Renal cortex interstitium (tissue), 15 donors: ENCODE measurements around the gene TTC6. TPM values are rescaled to one million over a fixed set of nuclear protein-coding genes. Genes with fewer than 3 reads are reported as not detected.
"Not testable (repeated sequence)": the region's sequence is repeated elsewhere in the genome, so short reads cannot be mapped to it uniquely, and the experiment has no call there.

Experiments
- DNase-seq, 11 donors: peaks; one replicate each; pipeline ENCODE4 v3.0.0-alpha.2; 2013; ENCODE audit warnings: low read depth in 9 of 11, low spot score in 4 of 11; ENCODE audit errors: extremely low read depth in 1 of 11
- long read RNA-seq, 16 experiments: transcript quantifications; one replicate each; lab custom pipeline, GENCODE V29; 2026
- polyA plus RNA-seq, 3 donors: library from polyadenylated mRNA; unstranded; fragments of 120-200 nt; gene quantifications; one replicate each; pipeline ENCODE4 v1.2.1, GENCODE V29; 2013; ENCODE audit not compliant: insufficient read length in 3 of 3

TTC6 gene, protein sequence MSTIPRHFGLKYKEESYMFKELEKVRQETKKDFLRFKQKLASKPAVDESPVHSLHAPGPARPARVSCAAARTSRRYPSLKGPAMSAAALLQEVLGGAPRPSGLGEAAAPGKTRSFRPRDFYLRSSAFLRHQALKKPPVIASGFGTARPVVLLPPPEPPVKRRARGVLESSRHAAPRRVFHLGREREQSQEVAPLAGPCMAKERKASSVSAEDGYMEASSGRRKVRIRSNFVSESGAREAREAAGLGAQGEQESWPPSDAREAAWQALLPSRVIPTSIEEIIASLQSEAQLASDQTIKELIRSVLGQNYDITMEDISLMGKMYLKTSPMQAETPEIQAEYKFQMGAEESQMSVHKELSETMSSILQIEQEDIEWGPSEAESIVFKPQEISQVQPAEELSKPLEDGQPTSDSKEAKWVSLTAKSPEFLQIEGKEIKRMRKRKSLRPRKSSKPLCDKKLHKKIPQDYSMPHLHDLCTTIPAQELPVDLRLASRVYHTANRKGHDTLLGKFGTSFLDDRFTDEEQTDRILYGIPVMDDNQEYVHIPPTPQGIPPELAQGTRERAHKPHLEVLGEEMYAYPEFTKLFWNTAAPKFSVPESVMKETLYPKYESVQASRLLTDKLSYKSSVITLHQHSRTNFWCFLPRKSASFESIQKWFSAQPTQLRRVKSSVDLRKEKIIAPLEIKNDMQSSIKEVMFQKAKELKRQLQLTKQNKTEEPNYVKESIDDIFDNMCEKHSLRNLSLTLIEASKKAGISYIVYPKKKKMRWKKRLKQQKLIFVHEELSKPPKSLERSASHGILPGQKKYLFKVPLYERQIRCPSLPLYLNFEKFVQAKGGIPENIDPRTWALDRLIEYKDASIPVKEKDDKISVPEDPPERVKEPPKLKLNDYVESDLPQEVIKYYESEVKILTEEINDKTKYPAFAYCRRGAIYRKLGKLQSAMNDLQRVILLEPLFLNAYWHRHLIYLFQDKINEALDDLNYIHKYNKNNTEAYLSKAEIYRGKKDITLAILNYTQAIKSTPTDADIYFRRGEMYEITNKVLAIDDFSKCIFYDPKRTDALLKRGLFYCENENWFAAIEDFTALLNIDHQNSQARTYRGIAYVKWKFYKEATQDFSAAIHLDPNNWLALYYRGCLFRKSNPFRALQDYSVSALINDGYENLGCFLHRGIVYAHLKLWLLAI (N-terminal part only)
- polyA plus RNA-seq = under 1 TPM; 0.19 to 0.37 (median 0.24) TPM
- long read RNA-seq, donor 1 = 0 reads
- long read RNA-seq, donor 2 = 0 reads
- long read RNA-seq, donor 3 = 0 reads
- long read RNA-seq, donor 4 = 0 reads
- long read RNA-seq, donor 5 = 0 reads
- long read RNA-seq, donor 6 = 0 reads
- long read RNA-seq, donor 7 = 0 reads
- long read RNA-seq, donor 8 = 0 reads
- long read RNA-seq, donor 9 = 0 reads
- long read RNA-seq, donor 10 = 0 reads
- long read RNA-seq, donor 11 = 0 reads
- long read RNA-seq, donor 12 = 0 reads
- long read RNA-seq, donor 13 = 0 reads
- long read RNA-seq, donor 14 = 0 reads
- long read RNA-seq, donor 15 = 0 reads
- long read RNA-seq, donor 16 = 0 reads

DNA sequence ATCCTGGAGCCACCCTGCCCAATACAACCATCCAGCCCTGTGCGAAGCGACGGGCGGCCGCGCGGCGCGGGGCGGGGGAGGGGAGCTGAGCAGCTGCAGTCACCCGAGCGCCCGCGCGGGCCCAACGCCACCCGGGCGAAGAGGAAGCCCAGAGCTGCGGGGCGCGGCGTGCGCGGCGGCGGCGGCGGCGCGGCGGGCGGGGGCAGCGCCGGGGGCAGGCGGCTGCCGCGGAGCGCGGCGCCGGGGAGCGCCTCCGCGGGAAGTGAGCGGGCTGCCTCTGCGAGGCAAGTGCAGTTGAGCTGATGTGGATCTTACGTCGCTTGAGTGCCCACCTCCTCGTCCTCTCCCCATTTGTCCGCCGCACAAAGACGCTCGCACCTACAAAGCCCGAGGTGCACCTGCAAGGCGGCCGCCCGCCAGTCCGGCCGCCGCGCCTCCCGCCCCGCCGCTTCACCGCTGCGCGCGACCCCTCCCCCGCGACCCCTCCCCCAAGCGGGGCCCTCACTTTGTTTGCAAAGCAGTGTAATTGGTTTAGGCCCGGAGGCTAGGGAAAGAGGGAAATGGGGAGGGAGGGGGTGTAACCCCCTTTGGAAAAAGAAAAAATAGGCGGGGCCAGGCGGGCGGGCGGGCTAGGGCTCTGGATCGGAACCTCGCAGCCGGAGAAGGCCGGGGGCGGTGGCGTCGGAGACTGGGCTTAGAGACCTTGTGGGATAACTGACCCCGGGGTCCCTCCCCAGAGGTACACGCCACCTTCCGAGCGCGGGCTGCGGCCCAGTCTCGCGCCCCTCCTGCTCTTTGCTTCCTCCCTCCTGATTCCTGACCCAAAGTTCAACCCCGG, at the start of gene TTC6, which contains the start of gene FOXA1:
TSS of gene TTC6 (plus strand) at position 659 of the 838 bp plus-strand sequence. CDS start 26,436 bp downstream, outside the sequence.
TSS of gene FOXA1 (minus strand) at position 279 of the 838 bp plus-strand sequence. CDS start at position 2, 277 bp downstream.
- DNase-seq = no peak

DNA sequence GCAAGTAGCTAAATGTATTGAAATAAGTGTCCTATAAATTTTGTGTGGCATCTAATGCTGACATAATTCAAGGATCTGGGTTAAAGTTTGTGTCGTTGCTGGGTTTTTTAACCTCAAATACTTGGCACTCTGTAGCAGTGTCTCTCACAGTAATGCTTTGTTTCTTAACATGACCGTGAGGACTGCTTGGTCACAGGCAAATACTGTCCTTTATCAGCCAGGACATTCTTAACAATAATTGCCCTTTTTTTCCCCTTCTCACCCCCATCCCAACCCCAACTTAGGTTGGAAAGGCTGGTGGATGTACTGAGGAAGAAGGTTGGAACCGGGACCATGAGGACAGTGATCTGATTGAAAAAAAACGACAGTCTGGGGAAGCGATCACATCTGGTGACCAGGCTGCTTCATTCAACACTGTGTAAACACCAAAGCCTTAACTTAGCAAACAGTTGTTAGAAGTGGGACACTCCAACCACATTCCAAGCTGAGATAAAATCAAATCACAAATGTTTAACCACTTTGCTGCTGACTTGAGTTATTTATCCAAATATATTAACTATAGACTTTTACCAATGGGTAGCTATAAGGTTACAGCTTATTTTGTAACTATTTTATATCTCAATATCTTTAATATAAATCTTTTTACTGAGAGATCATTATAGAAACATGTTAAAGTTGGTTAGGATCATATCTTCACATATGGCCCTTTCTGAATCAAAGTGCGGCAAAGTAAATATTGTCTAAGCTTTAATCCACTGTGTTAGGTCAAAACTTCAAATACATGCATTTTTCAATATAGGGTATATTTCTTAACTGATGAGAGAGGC, 48.6 kb upstream of the TTC6 start:
- DNase-seq = peak in 1 of 11 donors; percentile 11

DNA sequence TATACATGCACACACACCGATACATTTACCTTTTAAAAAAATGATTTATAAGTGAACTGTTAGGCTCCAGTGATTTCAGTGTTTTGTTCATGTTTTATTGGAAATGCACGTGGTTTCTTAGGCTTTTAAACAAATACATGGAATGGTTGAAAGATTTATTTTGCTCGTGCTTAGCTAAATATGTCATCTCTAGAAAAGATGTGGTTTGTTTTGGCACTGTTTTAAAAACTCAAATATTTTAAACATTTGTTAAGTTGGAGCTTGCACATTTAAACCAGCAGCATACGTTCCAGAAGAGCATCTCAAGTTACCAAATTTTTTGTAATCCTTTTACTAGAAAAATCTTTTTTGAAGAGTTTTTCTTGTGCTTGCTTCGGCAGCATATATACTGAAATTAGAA, 44.9 kb upstream of the TTC6 start:
- DNase-seq = peak in 1 of 11 donors; percentile 4

DNA sequence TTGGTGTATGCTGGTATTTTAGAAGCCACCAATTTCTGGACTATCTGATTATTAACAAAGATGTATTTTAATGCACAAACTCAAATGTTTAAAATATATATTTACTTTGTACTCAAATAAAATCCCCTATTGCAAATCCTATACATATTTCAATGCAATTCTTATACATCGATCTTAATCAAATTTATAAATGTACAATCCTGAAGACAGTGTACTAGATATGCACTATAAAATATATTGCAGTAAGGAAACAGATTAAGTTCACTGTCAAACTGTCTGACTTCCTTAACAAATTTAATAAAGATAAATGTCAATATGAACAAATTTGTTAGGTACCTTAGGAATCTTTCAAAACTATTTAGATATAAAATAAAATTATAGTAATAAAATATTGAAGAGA, 44.3 kb upstream of the TTC6 start:
- no peak for DNase-seq

DNA sequence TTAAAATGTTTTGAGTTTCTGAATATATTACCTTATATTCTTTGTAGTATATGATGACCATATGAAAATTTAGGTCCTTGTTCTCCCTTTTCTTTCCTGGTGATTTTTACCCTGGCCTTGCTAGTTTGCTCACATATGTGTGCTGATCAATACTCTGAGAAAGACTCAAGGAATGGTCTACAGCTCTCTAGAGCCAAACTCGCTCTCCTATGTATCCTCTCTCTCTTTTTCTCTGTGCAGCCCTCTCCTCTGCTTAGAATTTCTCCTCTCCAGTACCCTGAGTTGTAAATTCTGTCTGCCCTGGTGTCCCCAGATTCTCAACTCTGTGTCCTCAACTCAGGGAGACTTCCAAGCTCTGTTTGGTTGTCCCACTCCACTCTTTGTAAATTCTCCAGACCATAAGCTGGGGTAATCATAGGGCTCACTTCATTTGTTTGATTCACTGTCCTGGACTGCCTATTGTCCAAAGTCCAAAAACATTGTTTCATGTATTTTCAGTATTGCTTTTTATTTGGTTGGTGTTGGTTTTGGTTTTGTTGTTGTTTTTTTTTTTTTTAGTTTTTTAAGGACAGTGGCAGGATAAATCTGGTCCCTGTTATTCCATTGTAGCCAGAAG, 41.4 kb upstream of the TTC6 start:
- no peak for DNase-seq

DNA sequence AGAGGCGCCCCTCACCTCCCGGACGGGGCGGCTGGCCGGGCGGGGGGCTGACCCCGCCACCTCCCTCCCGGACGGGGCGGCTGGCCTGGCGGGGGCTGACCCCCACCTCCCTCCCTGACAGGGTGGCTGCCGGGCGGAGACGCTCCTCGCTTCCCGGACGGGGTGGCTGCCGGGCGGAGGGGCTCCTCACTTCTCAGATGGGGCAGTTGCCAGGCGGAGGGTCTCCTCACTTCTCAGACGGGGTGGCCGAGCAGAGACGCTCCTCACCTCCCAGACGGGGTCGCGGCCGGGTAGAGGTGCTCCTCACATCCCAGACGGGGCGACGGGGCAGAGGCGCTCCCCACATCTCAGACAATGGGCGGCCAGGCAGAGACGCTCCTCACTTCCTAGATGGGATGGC, 39.8 kb upstream of the TTC6 start:
- not testable (repeated sequence) for DNase-seq

DNA sequence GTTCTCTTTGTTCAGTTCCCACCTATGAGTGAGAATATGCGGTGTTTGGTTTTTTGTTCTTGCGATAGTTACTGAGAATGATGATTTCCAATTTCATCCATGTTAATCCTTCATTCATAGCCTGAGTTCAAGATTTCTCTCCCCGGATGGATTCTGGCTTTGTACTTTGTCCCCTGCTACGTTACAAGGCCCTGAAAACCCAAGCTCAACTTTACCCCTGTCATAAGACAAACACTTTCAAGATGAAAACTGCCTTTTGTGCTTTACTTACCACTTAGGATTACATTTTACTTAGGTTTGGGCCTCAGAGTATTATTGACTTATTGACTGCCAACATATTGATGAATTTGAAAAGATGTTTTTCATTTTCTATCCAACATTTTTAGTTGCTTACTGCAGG, 36.7 kb upstream of the TTC6 start:
- DNase-seq = no peak

DNA sequence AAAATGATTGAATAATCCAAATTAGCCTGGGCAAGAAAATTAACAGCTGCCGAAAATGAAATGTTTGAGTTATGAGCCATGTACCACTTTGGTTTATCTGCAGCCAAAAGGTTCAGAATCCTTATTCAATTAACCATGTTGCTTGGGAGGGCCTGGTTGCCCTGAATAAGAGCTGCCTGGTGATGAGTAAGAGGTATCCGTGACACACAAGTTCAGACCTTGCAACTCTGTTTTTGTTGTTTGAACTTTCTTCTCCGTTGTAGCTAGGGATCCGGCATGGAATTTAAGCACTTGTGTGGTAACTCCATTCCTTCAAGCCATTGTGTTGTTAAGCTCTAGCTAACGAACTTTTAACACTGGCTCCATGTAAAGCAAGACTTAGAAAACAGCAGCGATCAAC, 36.0 kb upstream of the TTC6 start:
- DNase-seq = no peak

DNA sequence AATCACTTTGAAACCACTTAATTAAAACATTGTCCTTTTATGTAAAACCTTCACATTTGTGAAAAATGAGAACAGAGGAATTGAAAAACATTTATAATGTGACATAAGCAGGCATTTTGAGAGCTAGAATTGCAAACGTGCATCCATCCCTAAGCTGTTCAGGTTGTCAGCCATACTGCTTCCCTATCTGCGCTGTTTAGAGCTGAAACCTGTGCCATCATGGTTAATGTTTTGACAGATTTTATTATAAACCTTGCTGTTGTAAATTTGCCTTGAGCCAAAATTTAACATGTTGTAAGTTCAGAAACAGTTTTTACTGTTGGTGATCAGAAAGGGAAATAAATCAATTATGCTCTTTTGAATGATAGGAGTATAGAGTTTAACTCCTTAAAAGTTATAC, 32.2 kb upstream of the TTC6 start:
- no peak for DNase-seq

DNA sequence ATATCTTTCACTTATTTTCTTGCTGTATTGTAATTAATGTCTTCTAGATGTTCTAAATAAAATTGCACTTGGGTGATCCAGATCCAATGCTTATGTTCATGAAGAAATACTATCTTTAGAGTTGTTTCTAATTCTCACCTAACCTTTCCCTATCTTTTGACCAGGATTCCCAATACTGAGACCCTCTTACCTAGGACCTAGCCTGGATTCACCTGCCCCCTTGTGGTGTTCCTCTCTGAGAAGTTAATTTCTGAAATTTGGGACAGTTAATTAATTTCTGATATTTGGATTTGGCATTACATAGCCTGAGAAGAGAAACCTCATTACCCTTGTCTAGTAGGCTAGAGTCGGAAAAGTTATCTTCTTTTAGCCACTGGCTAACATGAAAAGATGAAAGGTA, 29.9 kb upstream of the TTC6 start:
- DNase-seq = no peak

DNA sequence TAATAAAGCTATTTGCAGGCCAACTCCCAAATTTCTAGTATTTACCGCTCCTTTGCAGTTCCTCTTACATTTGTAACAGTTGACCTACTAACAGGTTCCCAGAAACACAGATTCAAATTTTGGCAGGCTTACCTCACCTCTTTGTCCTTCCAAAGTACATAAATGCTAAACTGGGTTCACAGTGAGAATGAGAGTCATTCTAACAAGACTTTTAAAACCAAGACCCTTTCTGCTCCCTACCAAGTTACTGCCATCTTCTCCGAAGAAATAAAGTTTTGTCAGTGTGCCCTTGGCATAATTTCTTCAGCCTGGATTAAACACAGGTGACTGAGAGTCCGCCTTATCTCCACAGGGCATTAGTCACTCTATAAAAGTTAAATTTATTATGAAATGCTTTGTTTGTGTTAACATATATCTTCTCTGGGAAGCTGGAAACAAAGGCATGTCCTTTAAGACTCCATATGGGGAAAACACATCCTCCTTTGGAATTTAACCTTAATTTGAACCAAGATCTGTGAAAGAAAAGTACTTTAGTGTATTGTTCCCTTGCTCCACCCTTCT, 28.5 kb upstream of the TTC6 start:
- DNase-seq = no peak

DNA sequence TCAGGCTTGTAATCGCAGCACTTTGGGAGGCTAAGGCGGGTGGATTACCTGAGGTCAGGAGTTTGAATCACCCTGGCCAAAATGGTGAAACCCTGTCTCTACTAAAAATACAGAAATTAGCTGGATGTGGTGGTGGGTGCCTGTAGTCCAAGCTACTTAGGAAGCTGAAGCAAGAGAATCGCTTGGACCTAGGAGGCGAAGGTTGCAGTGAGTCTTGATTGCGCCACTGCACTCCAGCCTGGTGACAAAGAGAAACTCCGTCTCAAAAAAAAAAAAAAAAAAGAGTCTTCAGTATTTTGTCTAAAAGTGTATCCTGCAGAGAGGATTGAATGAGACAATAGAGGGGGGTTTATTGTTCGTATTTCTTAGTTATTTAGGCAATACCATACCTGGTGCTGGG, 25.7 kb upstream of the TTC6 start:
- no peak for DNase-seq

DNA sequence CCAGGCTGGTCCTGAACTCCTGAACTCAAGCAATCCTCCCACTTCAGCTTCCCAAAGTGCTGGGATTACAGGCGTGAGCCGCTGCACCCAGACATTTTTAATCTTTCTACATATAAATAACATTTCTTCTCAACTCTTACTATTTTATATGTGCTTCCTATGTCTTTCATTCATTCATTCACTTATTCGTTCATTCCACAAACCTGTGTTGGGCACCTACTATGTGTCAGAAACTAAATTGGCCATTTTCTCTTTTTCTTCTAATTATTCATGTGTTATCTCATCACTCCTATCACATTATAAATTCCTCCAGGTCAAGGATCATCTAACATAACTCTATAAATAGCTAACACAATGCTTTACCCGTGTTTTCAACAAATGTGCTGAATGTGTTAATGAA, 24.0 kb upstream of the TTC6 start:
- DNase-seq = no peak

DNA sequence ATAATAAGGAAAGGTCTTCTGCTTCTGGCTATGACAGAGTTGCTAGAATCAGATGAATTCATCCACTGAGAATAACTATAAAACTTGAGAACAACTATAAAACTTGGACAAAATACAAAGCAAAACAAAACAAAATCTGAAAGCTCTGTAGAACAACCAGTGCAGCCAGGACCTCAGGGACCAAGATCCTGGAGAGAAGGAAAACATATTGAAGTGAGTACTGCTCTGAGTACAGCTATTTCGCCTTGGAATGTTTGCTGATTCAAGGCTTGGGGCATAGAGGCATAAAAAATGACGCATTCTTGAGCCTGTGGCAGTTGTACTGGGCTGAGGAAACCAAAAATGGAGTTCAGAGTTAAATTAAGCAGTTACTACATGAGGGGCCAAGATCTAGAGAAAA, 22.1 kb upstream of the TTC6 start:
- no peak for DNase-seq

DNA sequence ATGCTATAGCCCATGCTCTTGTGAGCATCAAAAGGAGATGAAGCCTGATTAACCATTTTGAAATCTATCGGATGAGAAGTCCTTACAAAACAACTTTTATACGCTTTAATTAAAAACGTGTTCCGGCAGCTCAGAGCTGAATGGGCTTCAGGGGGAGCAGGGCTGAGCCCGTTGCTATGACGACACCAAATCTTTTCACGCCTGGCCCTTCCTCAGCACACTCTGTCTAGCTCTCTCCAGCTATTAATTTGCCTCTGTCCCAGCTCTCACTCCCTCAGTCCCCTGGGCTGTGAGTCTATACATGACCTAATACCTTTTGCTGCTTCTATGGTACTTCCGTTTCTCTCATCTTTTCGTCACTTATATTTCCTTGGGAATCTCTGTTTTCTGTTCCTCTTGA, 16.2 kb upstream of the TTC6 start:
- no peak for DNase-seq

DNA sequence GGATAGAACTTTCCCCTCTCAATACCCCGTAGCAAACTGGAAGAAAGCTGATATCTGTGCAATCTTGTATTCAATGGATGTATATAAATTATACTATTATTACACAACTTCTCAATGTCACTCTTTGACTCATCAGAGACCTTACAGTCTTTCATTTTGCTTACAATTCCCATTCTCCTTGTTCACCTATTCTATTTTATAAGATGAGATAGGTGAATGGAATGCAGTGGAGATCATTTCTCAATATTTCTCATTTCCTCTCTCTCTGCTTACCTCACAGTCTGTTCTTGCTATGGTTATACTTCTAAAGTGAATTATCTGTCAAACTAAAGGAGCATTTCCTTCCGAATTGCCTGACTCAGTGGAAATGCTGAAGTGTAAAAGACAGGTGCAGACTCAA, 15.3 kb upstream of the TTC6 start:
- DNase-seq = no peak
